Trophoblast cell (in vitro differentiated cells and primary cell): ENCODE data around the gene FKBP1C.

ENCODE experiments used
- DNase-seq, 2 donors: peaks; one replicate each; pipeline ENCODE4 v3.0.0-alpha.2; 2016
- H2AFZ ChIP-seq: 2 replicates; pipeline ENCODE4 v1.6.1; 2013; ENCODE audit warnings: low read length, moderate library complexity, mild to moderate bottlenecking; ENCODE audit not compliant: insufficient read depth, poor library complexity
- H2AK5ac ChIP-seq: 2 replicates; pipeline ENCODE4 v1.6.1; 2013; ENCODE audit warnings: mild to moderate bottlenecking, low read length
- H2BK120ac ChIP-seq: 2 replicates; pipeline ENCODE4 v1.6.1; 2013; ENCODE audit warnings: low read length, mild to moderate bottlenecking, moderate library complexity; ENCODE audit not compliant: insufficient read depth, poor library complexity
- H2BK12ac ChIP-seq: 2 replicates; pipeline ENCODE4 v1.6.1; 2013; ENCODE audit warnings: mild to moderate bottlenecking, low read length, moderate library complexity
- H2BK5ac ChIP-seq: 2 replicates; pipeline ENCODE4 v1.6.1; 2013; ENCODE audit warnings: low read length, low read depth, moderate library complexity, mild to moderate bottlenecking; ENCODE audit not compliant: poor library complexity
- H3K14ac ChIP-seq: 2 replicates; pipeline ENCODE4 v1.6.1; 2013; ENCODE audit warnings: mild to moderate bottlenecking, low read length
- H3K18ac ChIP-seq: 2 replicates; pipeline ENCODE4 v1.6.1; 2013; ENCODE audit warnings: mild to moderate bottlenecking, low read length
- H3K23ac ChIP-seq: 2 replicates; pipeline ENCODE4 v1.6.1; 2013; ENCODE audit warnings: low read length
- H3K27ac ChIP-seq: 2 replicates; pipeline ENCODE4 v1.5.1; 2013; ENCODE audit warnings: low read depth, mild to moderate bottlenecking, inconsistent platforms, low read length, moderate library complexity
- H3K27me3 ChIP-seq: 2 replicates; pipeline ENCODE4 v1.6.1; 2013; ENCODE audit warnings: inconsistent platforms, mild to moderate bottlenecking, low read length, moderate library complexity; ENCODE audit not compliant: insufficient read depth
- H3K36me3 ChIP-seq, 2 experiments: 1 replicate in 1 of 2; 2 replicates in 1 of 2; pipeline ENCODE4 v1.6.1; 2013; ENCODE audit warnings: low read length in 2 of 2, mild to moderate bottlenecking in 2 of 2, moderate library complexity in 1 of 2; ENCODE audit not compliant: insufficient read depth in 2 of 2, control insufficient read depth in 1 of 2
- H3K4ac ChIP-seq: 2 replicates; pipeline ENCODE4 v1.6.1; 2013; ENCODE audit warnings: low read depth, mild to moderate bottlenecking, low read length, moderate library complexity
- H3K4me1 ChIP-seq, 2 experiments: 1 replicate in 1 of 2; 2 replicates in 1 of 2; pipeline ENCODE4 v1.6.1; 2013; ENCODE audit warnings: low read length in 2 of 2, mild to moderate bottlenecking in 2 of 2, moderate library complexity in 1 of 2; ENCODE audit not compliant: insufficient read depth in 2 of 2, control insufficient read depth in 1 of 2
- H3K4me2 ChIP-seq: 2 replicates; pipeline ENCODE4 v1.6.1; 2013; ENCODE audit warnings: inconsistent platforms, mild to moderate bottlenecking, low read length, moderate library complexity
- H3K4me3 ChIP-seq: 2 replicates; pipeline ENCODE4 v1.5.1; 2013; ENCODE audit warnings: mild to moderate bottlenecking, low read depth, low read length, inconsistent platforms
- H3K79me1 ChIP-seq: one replicate; pipeline ENCODE4 v1.6.1; 2013; ENCODE audit warnings: low read length
- H3K79me2 ChIP-seq: 2 replicates; pipeline ENCODE4 v1.6.1; 2013; ENCODE audit warnings: low read length, mild to moderate bottlenecking; ENCODE audit not compliant: control insufficient read depth, insufficient read depth, poor library complexity
- H3K9ac ChIP-seq: 2 replicates; pipeline ENCODE4 v1.6.1; 2013; ENCODE audit warnings: mild to moderate bottlenecking, low read length
- H3K9me3 ChIP-seq: 2 replicates; pipeline ENCODE4 v1.6.1; 2013; ENCODE audit warnings: low read depth, mild to moderate bottlenecking, control low read depth, inconsistent platforms, low read length; ENCODE audit not compliant: insufficient read depth
- H4K12ac ChIP-seq: 2 replicates; pipeline ENCODE4 v1.6.1; 2013; ENCODE audit warnings: low read depth, mild to moderate bottlenecking, low read length, moderate library complexity
- H4K8ac ChIP-seq: 2 replicates; pipeline ENCODE4 v1.6.1; 2013; ENCODE audit warnings: low read depth, mild to moderate bottlenecking, low read length, moderate library complexity
- H4K91ac ChIP-seq: one replicate; pipeline ENCODE4 v1.6.1; 2013; ENCODE audit warnings: low read depth, mild to moderate bottlenecking, low read length, moderate library complexity
- WGBS: extraction: QIAGEN DNeasy Blood & Tissue Kit; methylation state at CpG from one replicate; pipeline ENCODE4 v1.1.7; 2013; ENCODE audit warnings: missing lambda C conversion rate; ENCODE audit not compliant: insufficient read length, insufficient coverage; ENCODE audit errors: extremely low coverage; 5-methylcytosine and 5-hydroxymethylcytosine counted together

The FKBP1C gene

GRCh38 chr6:63180367-63180766 lies 30.9 kb upstream of the FKBP1C start:
- Histone ChIP-seq H2AFZ (no peak overlapping the region), H3K27ac (no peak overlapping the region), H2BK5ac (no peak overlapping the region), H4K8ac (no peak overlapping the region), H2AK5ac (no peak overlapping the region), H3K9me3 (no peaks in the 10 kb centered on the region), H3K23ac (no peak overlapping the region), H3K14ac (no peak overlapping the region), H3K4me3 (no peak overlapping the region), H3K79me2 (no peaks in the 10 kb centered on the region), H3K79me1 (no peaks in the 10 kb centered on the region), H3K27me3 (no peaks in the 10 kb centered on the region), H2BK120ac (no peak overlapping the region), H3K4me2 (no peak overlapping the region), H4K12ac (no peak overlapping the region), H4K91ac (no peak overlapping the region), H3K36me3 (no peaks in the 10 kb centered on the region), H3K18ac (no peak overlapping the region), H2BK12ac (no peak overlapping the region), H3K4ac (no peak overlapping the region), H3K4me1 (no peaks in the 10 kb centered on the region), H3K9ac (no peak overlapping the region)
- no peak for DNase-seq

GRCh38 chr6:63186970-63187369 lies 24.3 kb upstream of the FKBP1C start:
- Histone ChIP-seq H3K23ac (no peak overlapping the region), H3K9ac (no peak overlapping the region), H3K18ac (no peak overlapping the region), H2AFZ (no peak overlapping the region), H3K9me3 (no peaks in the 10 kb centered on the region), H3K27me3 (no peaks in the 10 kb centered on the region), H2BK12ac (no peak overlapping the region), H4K91ac (no peak overlapping the region), H4K12ac (no peak overlapping the region), H3K4me2 (no peak overlapping the region), H3K4me1 (no peaks in the 10 kb centered on the region), H2AK5ac (no peak overlapping the region), H3K36me3 (no peaks in the 10 kb centered on the region), H3K27ac (no peak overlapping the region), H3K79me1 (no peaks in the 10 kb centered on the region), H3K4me3 (no peak overlapping the region), H3K79me2 (no peaks in the 10 kb centered on the region), H2BK5ac (no peak overlapping the region), H3K14ac (no peak overlapping the region), H4K8ac (no peak overlapping the region), H3K4ac (no peak overlapping the region), H2BK120ac (no peak overlapping the region)
- DNase-seq: no peak

- no peaks in the 10 kb centered on the region for H3K36me3 ChIP-seq
- H4K91ac ChIP-seq: no peak overlapping the region
- H3K79me2 ChIP-seq: no peaks in the 10 kb centered on the region
- no peak overlapping the region for H3K27ac ChIP-seq
- no peak overlapping the region for H2AK5ac ChIP-seq
- H4K8ac ChIP-seq: no peak overlapping the region
- H3K18ac ChIP-seq: no peak overlapping the region
- no peak overlapping the region for H2BK120ac ChIP-seq
- no peak overlapping the region for H2AFZ ChIP-seq
- no peaks in the 10 kb centered on the region for H3K27me3 ChIP-seq
- no peak overlapping the region for H4K12ac ChIP-seq
- H2BK12ac ChIP-seq: no peak overlapping the region
- H3K4me2 ChIP-seq: no peak overlapping the region
- H3K9me3 ChIP-seq: peaks cover 2% of the 10 kb centered on the region
- no peak overlapping the region for H3K4ac ChIP-seq
- no peak overlapping the region for H2BK5ac ChIP-seq
- H3K23ac ChIP-seq: no peak overlapping the region
- DNase-seq: no peak
- H3K4me3 ChIP-seq: no peak overlapping the region
- H3K79me1 ChIP-seq: no peaks in the 10 kb centered on the region
- no peak overlapping the region for H3K14ac ChIP-seq
- H3K4me1 ChIP-seq: no peaks in the 10 kb centered on the region
- H3K9ac ChIP-seq: no peak overlapping the region
Measured at GRCh38 chr6:63188828-63189227, 22.4 kb upstream of the FKBP1C start.

GRCh38 chr6:63193324-63193723 lies 17.9 kb upstream of the FKBP1C start:
- H3K79me2 ChIP-seq: no peaks in the 10 kb centered on the region
- H3K23ac ChIP-seq: no peak overlapping the region
- H2AFZ ChIP-seq: no peak overlapping the region
- no peaks in the 10 kb centered on the region for H3K4me1 ChIP-seq
- peaks cover 2% of the 10 kb centered on the region for H3K9me3 ChIP-seq
- no peak overlapping the region for H3K18ac ChIP-seq
- H4K91ac ChIP-seq: no peak overlapping the region
- H2BK120ac ChIP-seq: no peak overlapping the region
- H3K4me2 ChIP-seq: no peak overlapping the region
- no peaks in the 10 kb centered on the region for H3K27me3 ChIP-seq
- H3K14ac ChIP-seq: no peak overlapping the region
- DNase-seq: no peak
- H3K9ac ChIP-seq: no peak overlapping the region
- no peaks in the 10 kb centered on the region for H3K36me3 ChIP-seq
- H2BK12ac ChIP-seq: no peak overlapping the region
- H2BK5ac ChIP-seq: no peak overlapping the region
- WGBS: no CpG with 5 or more reads among the region's 5 CpGs
- no peak overlapping the region for H4K8ac ChIP-seq
- no peak overlapping the region for H3K4ac ChIP-seq
- H4K12ac ChIP-seq: no peak overlapping the region
- no peak overlapping the region for H3K4me3 ChIP-seq
- H3K27ac ChIP-seq: no peak overlapping the region
- no peak overlapping the region for H2AK5ac ChIP-seq
- H3K79me1 ChIP-seq: no peaks in the 10 kb centered on the region

GRCh38 chr6:63197741-63198140 lies 13.5 kb upstream of the FKBP1C start:
- Histone ChIP-seq H3K79me1 (no peaks in the 10 kb centered on the region), H3K23ac (no peak overlapping the region), H3K79me2 (no peaks in the 10 kb centered on the region), H3K4me1 (no peaks in the 10 kb centered on the region), H3K27me3 (no peaks in the 10 kb centered on the region), H2BK5ac (no peak overlapping the region), H4K8ac (no peak overlapping the region), H3K4me2 (no peak overlapping the region), H3K4me3 (no peak overlapping the region), H3K9ac (no peak overlapping the region), H2BK120ac (no peak overlapping the region), H3K14ac (no peak overlapping the region), H3K9me3 (peaks cover 2% of the 10 kb centered on the region), H4K12ac (no peak overlapping the region), H2BK12ac (no peak overlapping the region), H3K27ac (no peak overlapping the region), H3K18ac (no peak overlapping the region), H2AFZ (no peak overlapping the region), H3K36me3 (no peaks in the 10 kb centered on the region), H3K4ac (no peak overlapping the region), H2AK5ac (no peak overlapping the region), H4K91ac (no peak overlapping the region)
- DNase-seq: no peak
